Ovary (tissue), 10 donors: Measurements from ENCODE around the gene FAM24B. TPM values are rescaled to one million over a fixed set of nuclear protein-coding genes. Genes with fewer than 3 reads are reported as not detected.
"Not testable (repeated sequence)": the region's sequence is repeated elsewhere in the genome, so short reads cannot be mapped to it uniquely, and the experiment has no call there.

Experiments used
- DNase-seq, 5 donors: peaks; one replicate each; pipeline ENCODE4 v3.0.0-alpha.2; 2019 to 2020
- H3K27ac ChIP-seq, 2 donors: fragments of 200-600 bp; one replicate each; pipeline versions ENCODE4 v1.5.1 to v1.8.0; 2019 to 2022
- H3K27me3 ChIP-seq: fragments of 200-600 bp; one replicate; pipeline ENCODE4 v1.8.0; 2022
- H3K36me3 ChIP-seq: fragments of 200-600 bp; sonication (generic); one replicate; pipeline ENCODE4 v1.5.1; 2019
- H3K4me1 ChIP-seq: one replicate; pipeline ENCODE4 v1.8.1; 2013; ENCODE audit warnings: mild to moderate bottlenecking, moderate library complexity; ENCODE audit not compliant: insufficient read depth
- H3K4me3 ChIP-seq: fragments of 200-600 bp; sonication (generic); one replicate; pipeline ENCODE4 v1.5.1; 2017
- H3K9me3 ChIP-seq, 2 donors: fragments of 200-600 bp in 1 of 2; sonication (generic) in 1 of 2; one replicate each; pipeline versions ENCODE4 v1.5.1 to v1.8.1; 2013 to 2019; ENCODE audit warnings: mild to moderate bottlenecking in 1 of 2, moderate library complexity in 1 of 2
- CTCF ChIP-seq, 3 donors: fragments of 450-650 bp in 2 of 3; fragments of 200-600 bp in 1 of 3; IDR thresholded peaks; one replicate each; pipeline versions ENCODE4 v1.5.1 to v1.8.0; 2016 to 2022; ENCODE audit warnings: antibody characterized with exemption in 3 of 3, mild to moderate bottlenecking in 1 of 3
- EP300 ChIP-seq: sonication (generic); formaldehyde crosslinking; IDR thresholded peaks from one replicate; pipeline ENCODE4 v1.6.1; 2017; ENCODE audit warnings: antibody characterized with exemption
- POLR2A ChIP-seq: fragments of 450-650 bp; IDR thresholded peaks from one replicate; pipeline ENCODE4 v1.6.1; 2017; ENCODE audit warnings: antibody characterized with exemption, mild to moderate bottlenecking, moderate library complexity
- WGBS, 3 donors: extraction: QIAGEN DNeasy Blood & Tissue Kit in 1 of 3; methylation state at CpG; one replicate each; pipeline versions ENCODE4 v1.1.5 to v1.1.7; 2013 to 2017; 5-methylcytosine and 5-hydroxymethylcytosine counted together
- intact Hi-C, 4 donors: fragments of 100-400 bp; cut with DNase I; formaldehyde crosslinking; loops; one replicate each; pipeline versions ENCODE4 v1.11.0 to v1.15.1; 2022 to 2023
- long read RNA-seq, 3 donors: library from polyadenylated mRNA in 2 of 3; unstranded in 2 of 3; transcript quantifications; one replicate each; pipeline ENCODE4 v2.0.0 and lab custom pipeline, GENCODE V29; 2021 to 2026
- polyA plus RNA-seq, 2 donors: library from polyadenylated mRNA; stranded (reverse); fragments of 200-250 nt in 1 of 2; fragments of 350-450 nt in 1 of 2; fragmentation: Illumina TruSeq in 1 of 2; extraction: RNeasy Lipid Tissue Mini Kit (QIAGEN cat#74804) in 1 of 2; gene quantifications; one replicate each; pipeline ENCODE4 v1.2.3, GENCODE V29; 2013 to 2014
- total RNA-seq, 7 donors: library from RNA; depleted of rRNA in 2 of 7; stranded (reverse); fragments of >200 nt in 2 of 7; fragmentation: NEBNext Ultra II Directional in 3 of 7; extraction: Animal tissue kit (Norgen Biotek cat#: 25700) in 3 of 7; gene quantifications; one replicate each; pipeline versions ENCODE4 v1.1.0 to v1.2.4, GENCODE V29; 2016 to 2023
- donor health status: DM: no; HTN: no; CAD: no; lungs with moderate emphysema.
- donor health status: DM: no; HTN: no; CAD: no.
- donor health status: Bipolar disorder and iron deficiency.
- donor health status: DM: yes; HTN: yes; CAD: no.
- donor health status: DM: no; HTN: no; CAD: no.
- donor health status: DM: yes; HTN: yes; CAD: no.

FAM24B gene
- total RNA-seq (1 to 10 TPM; 1.8 to 4.2 (median 3.3) TPM), polyA plus RNA-seq (1 to 10 TPM; 2.3 to 2.8 TPM)
- long read RNA-seq, donor 1: 0 reads
- long read RNA-seq, donor 2, partial matches to known transcripts: 0 of 3 reads
- long read RNA-seq, donor 2, other reads (novel, unspliced or antisense): 0 of 3 reads
- long read RNA-seq, donor 3, partial matches to known transcripts: 0 of 2 reads
- long read RNA-seq, donor 3, other reads (novel, unspliced or antisense): 1 of 2 reads

- Histone ChIP-seq H3K4me1 (peaks cover 2% of the 10 kb centered on the region), H3K4me3 (peak within 1 kb of the TSS; percentile 59), H3K27me3 (no peaks in the 10 kb centered on the region), H3K27ac (peak within 1 kb of the TSS in 1 of 2 donors; percentile 59), H3K9me3 (no peaks in the 10 kb centered on the region), H3K36me3 (no peaks in the 10 kb centered on the region)
- no peak for TF ChIP-seq EP300
- TF ChIP-seq CTCF (IDR thresholded peaks at IDR 0.05): no peak
- 3 to 5% (median 3%) methylated on average over 86 to 95 of the region's 95 CpGs for WGBS, 3 donors
- intact Hi-C loops: no loop called here
- peak; percentile 89 to 92 (median 91) for DNase-seq
Observed at GRCh38 chr10:122879339-122880273, at the start of gene FAM24B. TSS of gene FAM24B (minus strand) at chr10:122879581. CDS start at chr10:122850515, 29,066 bp downstream.

DNA sequence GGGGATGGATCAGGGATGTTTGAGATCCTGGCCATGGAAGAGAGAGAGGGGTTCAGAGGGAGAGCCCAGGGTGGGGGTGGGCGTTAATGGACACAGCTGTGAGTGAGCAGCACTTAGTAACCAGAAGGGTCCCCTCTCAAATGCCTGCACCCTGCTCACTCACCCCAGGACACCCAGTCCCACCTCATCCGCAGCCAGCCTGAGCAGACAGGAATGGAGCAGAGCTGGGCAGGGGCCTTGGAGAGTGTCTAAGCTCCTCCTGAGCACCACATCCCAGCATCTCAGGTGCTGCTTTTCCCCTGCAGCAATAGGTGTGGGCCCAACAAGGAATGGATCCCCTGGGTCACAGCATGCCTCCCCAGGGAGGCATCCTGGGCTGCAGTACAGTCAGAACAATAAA is 36.3 kb upstream of the FAM24B start:
- TF ChIP-seq CTCF (IDR thresholded peaks at IDR 0.05): no peak
- TF ChIP-seq POLR2A: no peak
- no peak for TF ChIP-seq EP300
- WGBS, 3 donors: 58 to 69% (median 58%) methylated on average over 2 of the region's 2 CpGs
- intact Hi-C loops: no loop called here
- Histone ChIP-seq H3K36me3 (no peaks in the 10 kb centered on the region), H3K27me3 (no peaks in the 10 kb centered on the region), H3K27ac (no peak overlapping the region), H3K4me3 (no peak overlapping the region), H3K9me3 (no peaks in the 10 kb centered on the region), H3K4me1 (no peaks in the 10 kb centered on the region)
- DNase-seq: no peak

GRCh38 chr10:122911889-122912484 is 32.6 kb upstream of the FAM24B start:
- H3K36me3 ChIP-seq: no peaks in the 10 kb centered on the region
- H3K4me3 ChIP-seq: no peak overlapping the region
- TF ChIP-seq CTCF (IDR thresholded peaks at IDR 0.05) (no peak), EP300 (no peak), POLR2A (no peak)
- 23 to 31% (median 26%) methylated on average over 5 of the region's 5 CpGs for WGBS, 3 donors
- intact Hi-C loops: no loop called here
- H3K27ac ChIP-seq: no peak overlapping the region
- H3K9me3 ChIP-seq: no peaks in the 10 kb centered on the region
- H3K4me1 ChIP-seq: no peaks in the 10 kb centered on the region
- H3K27me3 ChIP-seq: no peaks in the 10 kb centered on the region
- peak in 1 of 5 donors; percentile 35 for DNase-seq

DNA sequence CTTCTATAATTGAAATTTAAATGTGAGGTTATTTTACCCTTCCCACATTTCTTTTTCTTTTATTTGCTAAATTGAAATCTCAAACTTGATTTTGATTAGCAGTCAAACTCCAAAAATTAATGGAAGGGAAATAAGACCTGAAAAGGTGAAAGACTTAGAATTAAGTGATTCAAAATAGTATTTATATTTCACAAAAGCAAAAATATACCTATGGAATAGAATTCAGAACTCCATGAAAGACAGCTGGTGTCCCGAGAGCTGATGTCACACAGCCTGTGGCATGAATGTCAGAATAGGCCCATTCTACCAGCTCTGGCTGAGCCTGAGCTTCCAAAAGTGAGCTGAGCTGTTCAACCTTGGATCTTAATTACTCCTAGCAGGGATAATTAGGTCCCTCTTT is 30.9 kb upstream of the FAM24B start, which contains the start of gene FAM24A:
Gene FAM24A, plus strand, starts transcription at position 301 of the 400 bp plus-strand sequence. CDS start 1,025 bp downstream, outside the sequence.
- H3K27ac ChIP-seq: no peak within 1 kb of the TSS
- no peaks in the 10 kb centered on the region for H3K4me1 ChIP-seq
- intact Hi-C loops: no loop called here
- H3K27me3 ChIP-seq: no peaks in the 10 kb centered on the region
- DNase-seq: no peak
- no peaks in the 10 kb centered on the region for H3K36me3 ChIP-seq
- no peaks in the 10 kb centered on the region for H3K9me3 ChIP-seq
- no peak within 1 kb of the TSS for H3K4me3 ChIP-seq
- TF ChIP-seq POLR2A (no peak), EP300 (no peak), CTCF (IDR thresholded peaks at IDR 0.05) (no peak)
- 63 to 80% (median 71%) methylated on average over 1 of the region's 1 CpG for WGBS, 3 donors

GRCh38 chr10:122903861-122904260 is 24.5 kb upstream of the FAM24B start:
- H3K27me3 ChIP-seq, DNase-seq, H3K9me3 ChIP-seq, H3K4me3 ChIP-seq, H3K27ac ChIP-seq, intact Hi-C loops, H3K4me1 ChIP-seq, H3K36me3 ChIP-seq: not testable (repeated sequence)
- 68 to 79% (median 71%) methylated on average over 4 of the region's 4 CpGs for WGBS, 3 donors
